ENCODE results near the gene GLUD1. TPM values are rescaled to one million over a fixed set of nuclear protein-coding genes. Genes with fewer than 3 reads are reported as not detected.
"Not testable (repeated sequence)": the region's sequence is repeated elsewhere in the genome, so short reads cannot be mapped to it uniquely, and the experiment has no call there.

GLUD1 gene
- total RNA-seq, 1 experiment from 2014 or later: 138 TPM

DNA sequence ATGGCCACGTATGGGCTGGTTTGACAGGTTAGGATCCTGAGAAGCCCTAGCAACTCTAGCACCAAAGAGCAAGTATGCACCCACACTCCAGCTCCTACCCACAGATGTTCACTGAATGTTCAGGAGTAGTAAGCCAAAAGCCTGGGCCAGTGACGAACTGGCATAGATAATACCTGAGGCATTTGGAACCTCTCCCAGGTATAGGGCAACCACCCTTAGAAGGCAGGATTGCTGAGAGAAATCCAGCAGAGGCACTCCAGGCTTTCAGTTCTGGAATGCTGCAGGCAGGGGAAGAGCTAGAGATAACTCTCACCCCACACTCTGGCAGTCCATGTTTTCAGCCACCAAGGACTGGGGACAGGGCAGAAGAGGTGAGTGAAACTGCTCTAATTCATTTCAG is 39.8 kb upstream of the GLUD1 start:
- DNase-seq (ENCODE audit: low read depth, low spot score); ATAC-seq; H3K4me1 ChIP-seq (ENCODE audit: control insufficient read depth, insufficient read depth, low read length); BruUV-seq (replicated peaks); H3K4me3 ChIP-seq (ENCODE audit: low read depth in 2 of 2, low read length in 2 of 2); H3K36me3 ChIP-seq (ENCODE audit: control insufficient read depth, insufficient read depth, low read length); H3K27me3 ChIP-seq (ENCODE audit: control insufficient read depth, insufficient read depth, low read length); H3K27ac ChIP-seq (ENCODE audit: low read length); POLR2A ChIA-PET; intact Hi-C loops (cut with micrococcal nuclease; ENCODE audit: unreplicated experiment); CTCF ChIA-PET; in situ Hi-C loops (cut with HindIII; ENCODE audit: low pct_unique_long_range_greater_than_20kb, low sequenced_read_pairs): not testable (repeated sequence)
- peaks cover 10% of the 10 kb centered on the region; the same call in 1 of the 2 replicates for H3K9me3 ChIP-seq (ENCODE audit: control insufficient read depth, insufficient read depth, low read depth, low read length)

- H3K9me3 ChIP-seq (ENCODE audit: control insufficient read depth, insufficient read depth, low read depth, low read length): peaks cover 10% of the 10 kb centered on the region; the same call in 1 of the 2 replicates
- DNase-seq (ENCODE audit: low read depth, low spot score); H3K27ac ChIP-seq (ENCODE audit: low read length); H3K4me3 ChIP-seq (ENCODE audit: low read depth in 2 of 2, low read length in 2 of 2); H3K4me1 ChIP-seq (ENCODE audit: control insufficient read depth, insufficient read depth, low read length); in situ Hi-C loops (cut with HindIII; ENCODE audit: low pct_unique_long_range_greater_than_20kb, low sequenced_read_pairs); ATAC-seq; CTCF ChIA-PET; intact Hi-C loops (cut with micrococcal nuclease; ENCODE audit: unreplicated experiment); H3K27me3 ChIP-seq (ENCODE audit: control insufficient read depth, insufficient read depth, low read length); H3K36me3 ChIP-seq (ENCODE audit: control insufficient read depth, insufficient read depth, low read length); POLR2A ChIA-PET; BruUV-seq (replicated peaks): not testable (repeated sequence)
Observed at GRCh38 chr10:87133936-87134335, 39.3 kb upstream of the GLUD1 start.

DNA sequence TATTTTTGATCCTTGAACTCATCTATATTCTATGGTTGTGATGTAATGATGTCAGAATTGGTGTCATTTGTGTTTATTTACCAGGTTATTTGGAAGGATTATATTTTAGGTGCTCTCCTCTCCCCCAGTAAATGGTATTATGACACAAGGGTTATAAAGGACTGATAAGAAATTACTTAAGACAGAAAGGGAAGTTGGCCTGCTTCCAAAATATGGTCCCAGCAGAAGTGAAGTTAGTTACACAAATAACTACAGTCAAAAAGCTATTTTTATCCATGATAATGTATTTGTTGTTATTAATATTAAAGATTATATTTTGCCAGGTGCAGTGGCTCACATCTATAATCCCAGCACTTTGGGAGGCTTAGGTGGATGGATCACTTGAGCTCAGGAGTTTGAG is 37.5 kb upstream of the GLUD1 start:
- BruUV-seq (replicated peaks); H3K4me3 ChIP-seq (ENCODE audit: low read depth in 2 of 2, low read length in 2 of 2); H3K27ac ChIP-seq (ENCODE audit: low read length); intact Hi-C loops (cut with micrococcal nuclease; ENCODE audit: unreplicated experiment); CTCF ChIA-PET; H3K4me1 ChIP-seq (ENCODE audit: control insufficient read depth, insufficient read depth, low read length); H3K36me3 ChIP-seq (ENCODE audit: control insufficient read depth, insufficient read depth, low read length); H3K27me3 ChIP-seq (ENCODE audit: control insufficient read depth, insufficient read depth, low read length); DNase-seq (ENCODE audit: low read depth, low spot score); POLR2A ChIA-PET; ATAC-seq; in situ Hi-C loops (cut with HindIII; ENCODE audit: low pct_unique_long_range_greater_than_20kb, low sequenced_read_pairs): not testable (repeated sequence)
- peaks cover 10% of the 10 kb centered on the region; the same call in 1 of the 2 replicates for H3K9me3 ChIP-seq (ENCODE audit: control insufficient read depth, insufficient read depth, low read depth, low read length)

- H3K4me3 ChIP-seq (ENCODE audit: low read depth in 2 of 2, low read length in 2 of 2); ATAC-seq; CTCF ChIA-PET; DNase-seq (ENCODE audit: low read depth, low spot score); H3K27me3 ChIP-seq (ENCODE audit: control insufficient read depth, insufficient read depth, low read length); POLR2A ChIA-PET; H3K9me3 ChIP-seq (ENCODE audit: control insufficient read depth, insufficient read depth, low read depth, low read length); H3K4me1 ChIP-seq (ENCODE audit: control insufficient read depth, insufficient read depth, low read length); in situ Hi-C loops (cut with HindIII; ENCODE audit: low pct_unique_long_range_greater_than_20kb, low sequenced_read_pairs); intact Hi-C loops (cut with micrococcal nuclease; ENCODE audit: unreplicated experiment); H3K27ac ChIP-seq (ENCODE audit: low read length); BruUV-seq (replicated peaks); H3K36me3 ChIP-seq (ENCODE audit: control insufficient read depth, insufficient read depth, low read length): not testable (repeated sequence)
Observed at GRCh38 chr10:87127607-87128156, 33.0 kb upstream of the GLUD1 start.

DNA sequence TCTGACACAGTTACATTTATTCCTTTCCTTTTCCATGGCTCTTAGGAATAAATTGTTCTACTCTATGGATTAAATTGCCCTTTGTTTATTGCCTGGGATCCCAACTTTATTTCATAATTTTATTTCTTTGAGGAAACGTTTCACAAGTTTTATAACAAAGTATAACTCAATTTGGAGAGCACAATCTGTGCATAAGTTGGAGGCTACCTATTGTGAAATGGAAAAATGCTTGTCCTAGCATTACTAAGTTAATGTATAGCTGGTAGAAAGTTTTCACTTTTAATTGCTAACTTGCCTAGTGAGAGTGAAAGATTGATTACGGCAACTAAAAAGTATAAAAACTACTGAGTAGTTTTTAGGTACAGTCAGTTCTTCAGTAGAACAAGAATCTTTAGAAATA is 32.4 kb upstream of the GLUD1 start:
- BruUV-seq (replicated peaks): not testable (repeated sequence)

GRCh38 chr10:87123351-87123750 is 28.7 kb upstream of the GLUD1 start:
- H3K4me1 ChIP-seq (ENCODE audit: control insufficient read depth, insufficient read depth, low read length); H3K27ac ChIP-seq (ENCODE audit: low read length); DNase-seq (ENCODE audit: low read depth, low spot score); POLR2A ChIA-PET; ATAC-seq; H3K27me3 ChIP-seq (ENCODE audit: control insufficient read depth, insufficient read depth, low read length); H3K4me3 ChIP-seq (ENCODE audit: low read depth in 2 of 2, low read length in 2 of 2); intact Hi-C loops (cut with micrococcal nuclease; ENCODE audit: unreplicated experiment); BruUV-seq (replicated peaks); CTCF ChIA-PET; in situ Hi-C loops (cut with HindIII; ENCODE audit: low pct_unique_long_range_greater_than_20kb, low sequenced_read_pairs); H3K9me3 ChIP-seq (ENCODE audit: control insufficient read depth, insufficient read depth, low read depth, low read length); H3K36me3 ChIP-seq (ENCODE audit: control insufficient read depth, insufficient read depth, low read length): not testable (repeated sequence)

More for the DNA sequence above, 32.4 kb upstream of the GLUD1 start:
- H3K4me1 ChIP-seq (ENCODE audit: control insufficient read depth, insufficient read depth, low read length); CTCF ChIA-PET; POLR2A ChIA-PET; H3K27me3 ChIP-seq (ENCODE audit: control insufficient read depth, insufficient read depth, low read length); H3K27ac ChIP-seq (ENCODE audit: low read length); H3K36me3 ChIP-seq (ENCODE audit: control insufficient read depth, insufficient read depth, low read length); DNase-seq (ENCODE audit: low read depth, low spot score); in situ Hi-C loops (cut with HindIII; ENCODE audit: low pct_unique_long_range_greater_than_20kb, low sequenced_read_pairs); intact Hi-C loops (cut with micrococcal nuclease; ENCODE audit: unreplicated experiment); H3K4me3 ChIP-seq (ENCODE audit: low read depth in 2 of 2, low read length in 2 of 2); ATAC-seq; H3K9me3 ChIP-seq (ENCODE audit: control insufficient read depth, insufficient read depth, low read depth, low read length): not testable (repeated sequence)

GRCh38 chr10:87119029-87119428 is 24.4 kb upstream of the GLUD1 start:
- ATAC-seq; POLR2A ChIA-PET; H3K27me3 ChIP-seq (ENCODE audit: control insufficient read depth, insufficient read depth, low read length); H3K36me3 ChIP-seq (ENCODE audit: control insufficient read depth, insufficient read depth, low read length); intact Hi-C loops (cut with micrococcal nuclease; ENCODE audit: unreplicated experiment); H3K9me3 ChIP-seq (ENCODE audit: control insufficient read depth, insufficient read depth, low read depth, low read length); H3K4me3 ChIP-seq (ENCODE audit: low read depth in 2 of 2, low read length in 2 of 2); in situ Hi-C loops (cut with HindIII; ENCODE audit: low pct_unique_long_range_greater_than_20kb, low sequenced_read_pairs); H3K27ac ChIP-seq (ENCODE audit: low read length); H3K4me1 ChIP-seq (ENCODE audit: control insufficient read depth, insufficient read depth, low read length); BruUV-seq (replicated peaks); CTCF ChIA-PET; DNase-seq (ENCODE audit: low read depth, low spot score): not testable (repeated sequence)

GRCh38 chr10:87118122-87118521 is 23.5 kb upstream of the GLUD1 start:
- BruUV-seq (replicated peaks); H3K27me3 ChIP-seq (ENCODE audit: control insufficient read depth, insufficient read depth, low read length); H3K4me3 ChIP-seq (ENCODE audit: low read depth in 2 of 2, low read length in 2 of 2); H3K36me3 ChIP-seq (ENCODE audit: control insufficient read depth, insufficient read depth, low read length); POLR2A ChIA-PET; CTCF ChIA-PET; ATAC-seq; H3K27ac ChIP-seq (ENCODE audit: low read length); H3K4me1 ChIP-seq (ENCODE audit: control insufficient read depth, insufficient read depth, low read length); DNase-seq (ENCODE audit: low read depth, low spot score); H3K9me3 ChIP-seq (ENCODE audit: control insufficient read depth, insufficient read depth, low read depth, low read length); in situ Hi-C loops (cut with HindIII; ENCODE audit: low pct_unique_long_range_greater_than_20kb, low sequenced_read_pairs); intact Hi-C loops (cut with micrococcal nuclease; ENCODE audit: unreplicated experiment): not testable (repeated sequence)
